Small intestine (tissue), 7 donors: Measurements from ENCODE around the gene HDAC4. TPM values are rescaled to one million over a fixed set of nuclear protein-coding genes. Genes with fewer than 3 reads are reported as not detected.

Source experiments
- DNase-seq, 2 donors: peaks; one replicate each; pipeline versions ENCODE4 v3.0.0 to v3.0.0-alpha.2; 2013
- FAIRE-seq: peaks from 2 replicates; lab custom pipeline; 2012; peaks lifted over from hg19 to GRCh38; lab: Jason Lieb, UNC
- H3K27ac ChIP-seq, 3 donors: one replicate each; pipeline ENCODE4 v1.5.1; 2013; ENCODE audit warnings: low read length in 2 of 3, mild to moderate bottlenecking in 2 of 3, control low read depth in 1 of 3, inconsistent platforms in 1 of 3, low read depth in 1 of 3, moderate library complexity in 1 of 3
- H3K27me3 ChIP-seq, 3 donors: one replicate each; pipeline ENCODE4 v1.6.1; 2013; ENCODE audit warnings: low read length in 3 of 3, inconsistent platforms in 1 of 3; ENCODE audit not compliant: control insufficient read depth in 3 of 3, insufficient read depth in 3 of 3
- H3K36me3 ChIP-seq, 3 donors: one replicate each; pipeline ENCODE4 v1.6.1; 2013; ENCODE audit warnings: low read length in 3 of 3, inconsistent platforms in 1 of 3, low read depth in 1 of 3, mild to moderate bottlenecking in 1 of 3, moderate library complexity in 1 of 3; ENCODE audit not compliant: control insufficient read depth in 3 of 3, insufficient read depth in 2 of 3
- H3K4me1 ChIP-seq, 3 donors: one replicate each; pipeline ENCODE4 v1.6.1; 2013; ENCODE audit warnings: low read length in 2 of 3, inconsistent platforms in 1 of 3, low read depth in 1 of 3, mild to moderate bottlenecking in 1 of 3, moderate library complexity in 1 of 3; ENCODE audit not compliant: control insufficient read depth in 3 of 3, insufficient read depth in 2 of 3
- H3K4me3 ChIP-seq, 3 donors: one replicate each; pipeline ENCODE4 v1.5.1; 2013; ENCODE audit warnings: low read length in 3 of 3, control low read depth in 1 of 3, inconsistent platforms in 1 of 3, low read depth in 1 of 3, mild to moderate bottlenecking in 1 of 3, moderate library complexity in 1 of 3
- H3K9me3 ChIP-seq, 2 donors: one replicate each; pipeline ENCODE4 v1.6.1; 2013; ENCODE audit warnings: low read depth in 1 of 2, low read length in 1 of 2; ENCODE audit not compliant: control insufficient read depth in 2 of 2, insufficient read depth in 1 of 2
- WGBS, 3 donors: extraction: QIAGEN DNeasy Blood & Tissue Kit; methylation state at CpG; one replicate each; pipeline ENCODE4 v1.1.7; 2013; 5-methylcytosine and 5-hydroxymethylcytosine counted together
- polyA plus RNA-seq, 4 donors: library from polyadenylated mRNA; stranded (reverse) in 3 of 4; unstranded in 1 of 4; fragments of 200-250 nt in 3 of 4; fragments of 120-200 nt in 1 of 4; gene quantifications; one replicate each; pipeline versions ENCODE4 v1.2.1 to v1.2.3, GENCODE V29; 2013
- donor health status: healthy with polysubstance abuse.
- donor health status: control.
- donor health status: control.
- donor health status: Bipolar disorder and iron deficiency.
- donor health status: healthy.

HDAC4 gene
- polyA plus RNA-seq, 4 donors, result 3.1 to 11.3 (median 5.9) TPM

DNA sequence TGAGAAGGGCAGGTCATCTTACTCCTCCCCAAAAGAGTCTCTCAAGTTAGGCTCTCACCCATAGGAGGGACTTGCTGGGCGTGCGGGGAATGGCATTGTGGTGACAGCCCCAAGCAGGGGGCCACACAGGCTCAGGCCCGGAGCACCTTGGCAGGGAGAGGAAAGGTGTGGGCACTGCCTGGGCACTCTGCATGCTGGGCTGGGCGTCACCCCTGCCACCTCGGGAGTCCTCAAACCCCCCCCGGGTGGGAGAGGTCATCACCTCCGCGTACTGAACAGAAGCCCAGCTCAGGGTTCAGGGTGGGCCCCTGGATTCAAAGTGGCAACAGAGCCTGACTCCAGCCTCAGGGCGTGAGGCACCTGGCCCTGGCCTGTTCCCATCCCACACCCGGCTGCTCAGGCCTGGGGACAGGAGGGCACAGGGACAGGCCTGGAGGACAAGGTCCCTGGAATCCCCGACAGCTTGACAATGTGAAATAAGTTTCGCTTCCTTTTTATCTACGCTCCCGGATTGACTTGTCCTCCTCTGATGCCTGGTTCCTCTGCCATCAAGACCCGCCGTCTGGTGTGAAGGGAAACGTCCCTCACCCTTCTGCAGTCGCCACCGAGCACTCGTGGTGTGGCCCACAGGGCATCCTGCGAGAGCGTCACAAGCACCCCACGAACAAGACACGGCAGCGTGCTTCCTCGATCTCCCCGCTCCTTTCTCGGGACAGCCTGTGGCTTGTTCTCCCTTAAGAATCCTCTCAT is 97.8 kb downstream of the HDAC4 start:
- Histone ChIP-seq H3K4me3 (no peak overlapping the region), H3K27me3 (no peaks in the 10 kb centered on the region), H3K27ac (peak overlapping the region in 1 of 3 donors; percentile 6), H3K9me3 (no peaks in the 10 kb centered on the region), H3K36me3 (peaks cover 0 to 8% (median 0%) of the 10 kb centered on the region in 3 donors), H3K4me1 (peaks cover 5 to 63% (median 17%) of the 10 kb centered on the region in 3 donors)
- DNase-seq, result peak; percentile 33 to 71
- 47 to 74% (median 56%) methylated on average over 27 to 28 of the region's 28 CpGs for WGBS, 3 donors
- FAIRE-seq, result no peak

DNA sequence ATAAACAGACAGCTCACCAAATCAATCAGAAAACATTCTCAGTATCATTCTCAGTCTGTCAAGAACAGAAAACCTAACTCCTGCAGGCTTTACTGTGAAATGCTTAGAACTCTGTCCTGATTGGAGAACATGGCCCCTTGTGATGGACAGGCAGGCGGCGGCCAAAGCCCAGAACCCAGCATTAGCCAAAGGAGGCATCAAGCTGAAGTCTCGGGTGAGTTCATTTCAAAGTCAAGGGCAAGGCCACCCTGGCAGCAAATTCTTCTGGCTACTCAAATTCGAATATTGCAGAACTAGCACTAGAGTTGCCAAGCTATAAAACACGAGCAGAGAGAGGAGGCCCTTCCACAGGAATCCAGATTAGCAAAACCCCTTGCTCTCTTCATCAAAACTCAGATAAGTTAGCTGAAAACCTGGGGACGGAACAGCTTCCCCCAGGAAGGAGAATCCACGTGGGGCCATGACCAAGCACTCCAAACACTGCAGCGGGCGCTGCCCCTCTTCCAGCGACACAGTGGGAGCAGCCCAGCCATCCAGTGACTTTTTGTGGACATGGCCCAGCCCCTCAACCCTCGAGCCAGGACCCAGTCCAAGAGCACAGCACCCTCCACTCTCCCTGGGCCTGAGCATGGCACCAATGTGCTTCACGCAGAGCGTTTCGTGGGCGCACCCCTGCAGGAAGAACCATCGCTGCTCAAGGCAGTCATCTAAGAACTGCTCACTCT is 98.6 kb downstream of the HDAC4 start:
- FAIRE-seq, result no peak
- no peak for DNase-seq
- 85 to 87% (median 87%) methylated on average over 16 of the region's 16 CpGs for WGBS, 3 donors
- Histone ChIP-seq H3K36me3 (peaks cover 0 to 5% (median 0%) of the 10 kb centered on the region in 3 donors), H3K4me1 (peaks cover 8 to 69% (median 21%) of the 10 kb centered on the region in 3 donors), H3K4me3 (no peak overlapping the region), H3K27me3 (no peaks in the 10 kb centered on the region), H3K27ac (no peak overlapping the region), H3K9me3 (no peaks in the 10 kb centered on the region)

DNA sequence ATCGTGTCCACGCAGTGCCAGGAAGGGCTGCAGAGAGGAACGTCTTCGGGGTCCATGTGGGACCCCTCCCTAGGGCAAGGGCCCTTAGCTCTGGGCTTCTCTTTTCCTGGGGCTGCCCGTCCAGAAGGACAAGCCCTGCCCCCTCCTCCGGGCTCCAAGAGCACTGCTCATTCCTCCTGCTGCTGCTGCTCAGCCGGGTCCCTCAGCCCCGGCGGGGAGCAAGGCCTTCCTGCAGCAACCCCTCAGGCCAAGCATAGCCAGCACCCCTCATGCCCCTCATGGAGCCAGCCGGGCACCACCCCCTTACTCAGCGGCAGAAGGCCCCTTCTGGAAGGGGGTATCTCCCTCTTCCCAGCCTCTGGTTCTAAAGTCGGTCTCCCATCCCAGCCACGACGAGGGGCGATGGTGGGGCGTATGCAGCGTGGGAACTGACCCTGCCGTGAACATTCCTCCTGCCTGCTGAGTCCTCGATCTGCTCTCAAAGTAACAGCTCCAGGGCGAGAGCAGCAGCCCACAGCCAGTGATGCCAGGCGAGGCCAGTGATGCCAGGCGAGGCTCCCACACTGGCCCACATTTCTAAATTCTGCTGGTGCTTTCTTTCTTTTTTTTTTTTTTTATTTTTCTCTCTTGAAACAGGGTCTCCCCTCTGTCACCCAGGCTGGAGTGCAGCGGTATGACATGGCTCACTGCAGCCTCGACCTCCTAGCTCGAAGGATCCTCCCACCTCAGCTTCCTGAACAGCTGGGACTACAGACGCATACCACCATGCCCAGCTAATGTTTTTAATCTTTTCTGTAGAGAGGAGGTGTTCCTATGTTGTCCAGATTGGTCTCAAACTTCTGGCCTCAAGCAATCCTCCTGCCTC is 99.7 kb downstream of the HDAC4 start:
- DNase-seq (no peak), FAIRE-seq (no peak)
- H3K9me3 ChIP-seq, result no peaks in the 10 kb centered on the region
- no peak overlapping the region for H3K27ac ChIP-seq
- H3K27me3 ChIP-seq, result no peaks in the 10 kb centered on the region
- H3K4me1 ChIP-seq, result peaks cover 14 to 81% (median 27%) of the 10 kb centered on the region in 3 donors
- WGBS, 3 donors, result 59 to 81% (median 72%) methylated on average over 25 to 26 of the region's 26 CpGs
- H3K36me3 ChIP-seq, result peaks cover 0 to 5% (median 0%) of the 10 kb centered on the region in 3 donors
- no peak overlapping the region for H3K4me3 ChIP-seq

DNA sequence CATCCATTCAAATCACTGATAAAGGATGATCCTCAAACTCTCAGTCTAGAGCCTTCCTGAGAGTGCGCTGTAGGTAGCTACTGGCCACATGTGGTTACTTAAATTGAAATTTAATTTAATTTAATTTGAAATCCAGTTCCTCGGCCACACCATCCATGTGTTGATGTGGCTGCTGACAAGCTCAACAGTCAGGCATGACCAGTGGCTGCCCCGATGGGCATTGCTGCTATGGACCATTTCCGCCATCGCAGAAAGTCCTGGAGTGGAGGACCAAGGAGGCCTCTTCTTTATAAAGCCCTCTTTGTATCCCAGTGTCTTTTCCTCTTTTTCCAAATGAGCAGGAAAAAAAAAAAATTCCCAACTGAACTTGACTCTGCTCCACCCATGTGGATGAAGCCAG is 100.6 kb downstream of the HDAC4 start:
- Histone ChIP-seq H3K27ac (peak overlapping the region in 1 of 3 donors; percentile 85), H3K9me3 (no peaks in the 10 kb centered on the region), H3K4me1 (peaks cover 22 to 88% (median 36%) of the 10 kb centered on the region in 3 donors), H3K4me3 (no peak overlapping the region), H3K27me3 (no peaks in the 10 kb centered on the region), H3K36me3 (peaks cover 0 to 2% (median 0%) of the 10 kb centered on the region in 3 donors)
- no peak for DNase-seq
- no peak for FAIRE-seq
- 86 to 93% (median 91%) methylated on average over 5 of the region's 5 CpGs for WGBS, 3 donors

DNA sequence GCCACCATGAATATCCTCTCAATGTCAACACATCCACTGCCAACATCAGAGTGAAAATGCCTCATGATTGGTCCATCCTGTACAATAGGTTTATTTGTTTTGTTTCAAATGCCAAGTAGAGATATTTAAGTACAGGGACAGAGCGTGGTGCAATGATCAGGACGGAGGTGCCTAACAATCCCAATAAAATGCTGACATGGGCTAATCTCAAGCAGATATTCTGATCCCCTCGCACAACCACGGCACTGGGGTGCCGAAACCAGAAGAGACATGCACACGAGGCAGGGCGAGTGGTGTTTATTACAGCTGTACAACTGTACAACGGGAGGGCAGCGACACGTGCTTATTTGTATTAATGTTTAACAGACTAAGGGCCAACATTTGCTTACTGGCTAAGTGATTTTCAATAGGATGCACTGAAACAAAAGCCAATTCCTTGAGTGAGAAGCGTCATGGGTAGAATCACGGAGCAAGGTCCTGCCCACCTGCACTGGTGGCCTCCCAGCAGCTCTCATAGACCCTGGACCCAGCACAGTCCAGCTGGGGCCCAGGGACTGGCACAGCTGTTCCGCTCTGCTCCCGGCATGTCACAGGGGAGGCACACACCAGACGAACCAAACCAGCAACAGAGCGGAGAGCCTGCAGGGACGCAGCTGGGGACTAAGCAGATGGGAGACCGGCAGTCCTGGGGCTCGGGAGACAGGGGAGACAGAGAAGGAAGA is 101.4 kb downstream of the HDAC4 start:
- DNase-seq (peak; percentile 86 to 92), FAIRE-seq (no peak)
- peaks cover 22 to 84% (median 35%) of the 10 kb centered on the region in 3 donors for H3K4me1 ChIP-seq
- H3K27me3 ChIP-seq, result no peaks in the 10 kb centered on the region
- WGBS, 3 donors, result 16 to 67% (median 33%) methylated on average over 19 of the region's 19 CpGs
- H3K4me3 ChIP-seq, result peak overlapping the region in 2 of 3 donors; percentile 9 to 23
- H3K36me3 ChIP-seq, result no peaks in the 10 kb centered on the region
- H3K9me3 ChIP-seq, result no peaks in the 10 kb centered on the region
- peak overlapping the region; percentile 17 to 85 (median 28) for H3K27ac ChIP-seq

DNA sequence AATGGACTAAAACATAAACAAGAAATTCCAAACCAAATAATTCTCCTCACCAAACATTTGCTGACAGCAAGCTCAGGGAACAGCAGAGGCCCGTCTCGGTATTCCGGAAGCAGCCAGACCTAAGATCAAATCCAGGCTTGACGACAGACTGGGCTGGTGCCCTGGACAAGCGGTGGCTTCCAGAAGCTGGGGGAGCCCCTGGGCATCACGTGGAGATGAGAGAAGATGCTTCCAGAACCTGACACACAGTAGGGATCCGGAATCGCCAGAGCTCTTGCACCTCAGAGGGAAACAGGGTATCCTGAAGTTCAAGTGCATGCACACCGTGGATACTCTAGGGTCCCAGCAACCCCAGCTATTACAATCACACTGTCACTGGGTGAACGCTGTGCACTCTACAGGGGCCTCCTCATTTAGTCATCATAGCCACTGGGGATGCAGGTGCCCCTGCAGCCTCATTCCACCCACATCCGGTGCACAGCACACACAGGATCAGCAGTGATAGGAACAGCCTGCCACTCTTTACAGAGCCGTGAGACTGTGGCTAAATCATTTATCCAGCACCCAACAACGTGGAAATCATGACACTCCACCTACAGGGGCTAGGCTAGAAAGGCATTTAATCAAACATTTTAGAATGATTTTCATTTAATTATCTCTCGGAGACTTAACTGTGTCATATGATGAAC is 102.6 kb downstream of the HDAC4 start:
- Histone ChIP-seq H3K27ac (peak overlapping the region in 1 of 3 donors; percentile 70), H3K4me3 (no peak overlapping the region), H3K9me3 (no peaks in the 10 kb centered on the region), H3K4me1 (peaks cover 22 to 78% (median 31%) of the 10 kb centered on the region in 3 donors), H3K36me3 (no peaks in the 10 kb centered on the region), H3K27me3 (no peaks in the 10 kb centered on the region)
- WGBS, 3 donors, result 51 to 61% (median 58%) methylated on average over 14 of the region's 14 CpGs
- DNase-seq (peak in 1 of 2 donors; percentile 54), FAIRE-seq (no peak)

DNA sequence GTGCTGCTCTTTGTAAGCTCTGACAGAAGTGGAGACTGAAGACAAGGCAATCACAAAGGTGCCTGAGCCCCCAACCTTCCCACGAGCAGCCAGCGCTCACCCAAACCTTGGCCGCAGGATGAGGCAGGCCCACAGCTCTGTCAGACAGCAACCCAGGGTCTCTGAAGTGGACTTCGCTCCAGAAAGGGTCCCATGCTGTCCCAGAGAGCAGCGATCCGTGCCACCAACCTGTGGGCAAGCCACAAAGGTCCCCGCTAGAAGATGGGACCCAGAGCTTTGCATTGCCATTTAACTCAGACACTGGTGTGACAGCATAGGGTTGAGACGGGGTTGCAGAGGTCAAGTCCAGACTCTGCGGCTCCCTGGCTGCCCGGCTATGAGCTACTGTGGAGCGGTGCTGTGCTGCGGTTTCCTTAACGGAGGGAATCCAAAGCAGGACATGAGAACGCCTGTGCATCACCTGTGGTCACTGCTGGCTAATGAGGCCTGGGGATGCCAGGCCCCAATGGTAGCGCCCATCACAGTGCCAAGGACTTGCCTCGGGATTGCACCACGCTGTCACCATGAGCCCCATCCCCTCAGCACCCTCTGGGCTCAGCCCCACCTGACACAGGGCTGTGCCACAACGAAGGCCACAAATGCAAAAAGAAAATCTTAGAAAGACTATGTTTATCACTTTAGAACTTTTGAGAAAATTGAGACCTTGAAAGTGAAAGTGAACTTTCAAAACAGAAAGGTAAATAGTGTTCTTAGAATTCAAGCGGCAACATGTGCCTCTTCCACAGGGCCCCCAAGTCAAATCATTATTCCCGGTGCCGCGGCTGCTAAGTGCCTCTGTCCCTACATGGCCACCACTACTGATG is 103.4 kb downstream of the HDAC4 start:
- DNase-seq (no peak), FAIRE-seq (no peak)
- H3K36me3 ChIP-seq, result no peaks in the 10 kb centered on the region
- H3K4me1 ChIP-seq, result peaks cover 22 to 69% (median 31%) of the 10 kb centered on the region in 3 donors
- H3K27me3 ChIP-seq, result no peaks in the 10 kb centered on the region
- H3K4me3 ChIP-seq, result no peak overlapping the region
- H3K9me3 ChIP-seq, result no peaks in the 10 kb centered on the region
- peak overlapping the region in 2 of 3 donors; percentile 42 to 70 for H3K27ac ChIP-seq
- 67 to 78% (median 67%) methylated on average over 22 of the region's 22 CpGs for WGBS, 3 donors
